ENCODE measurements around the gene NSA2. TPM values are rescaled to one million over a fixed set of nuclear protein-coding genes. Genes with fewer than 3 reads are reported as not detected.

NSA2 gene
- polyA plus RNA-seq, 3 donors, result 31.2 to 45.9 (median 37.5) TPM

- no CpG with 5 or more reads among the region's 1 CpG for WGBS (ENCODE audit: insufficient coverage)
- H3K4me3 ChIP-seq (replicated peaks in 1 of 3; ENCODE audit: low read depth in 2 of 3, low read length in 3 of 3), result no peak overlapping the region
- intact Hi-C loops (cut with micrococcal nuclease), result no loop called here
- H3K36me3 ChIP-seq (replicated peaks in 1 of 2; ENCODE audit: control insufficient read depth in 1 of 2, insufficient read depth in 2 of 2, low read length in 2 of 2), result peaks cover 50 to 81% of the 10 kb centered on the region in 2 donors
- Mint-ChIP-seq H3K27me3 (ENCODE audit: low read depth in 3 of 3) (no peaks in the 10 kb centered on the region), H3K36me3 (peaks cover 47 to 57% of the 10 kb centered on the region in 2 donors), H3K9me3 (peaks cover 0 to 6% (median 3%) of the 10 kb centered on the region in 7 donors), H3K4me1 (peaks cover 9% of the 10 kb centered on the region), H3K4me3 (no peak overlapping the region), H3K27ac (no peak overlapping the region)
- peaks cover 8 to 14% of the 10 kb centered on the region in 2 donors for H3K4me1 ChIP-seq (ENCODE audit: control insufficient read depth in 1 of 2, insufficient read depth in 2 of 2, low read length in 2 of 2)
- no peak overlapping the region for H2AFZ ChIP-seq (ENCODE audit: insufficient read depth, low read depth, low read length, poor library complexity, severe bottlenecking)
- no peak for DNase-seq
- H3K79me2 ChIP-seq (ENCODE audit: insufficient read depth, low read length), result peaks cover 26% of the 10 kb centered on the region
- no peak for TF ChIP-seq CTCF (IDR thresholded peaks at IDR 0.05)
- no peak overlapping the region for H3K9ac ChIP-seq (ENCODE audit: insufficient read depth, low read length, poor library complexity, severe bottlenecking)
- no peak overlapping the region for H3K4me2 ChIP-seq (replicated peaks; ENCODE audit: extremely low read depth, low read length, poor library complexity, severe bottlenecking)
- no peak overlapping the region for H3K27ac ChIP-seq (ENCODE audit: low read depth in 1 of 2, low read length in 2 of 2)
- H4K20me1 ChIP-seq (ENCODE audit: insufficient read depth, low read length), result no peaks in the 10 kb centered on the region
- no peaks in the 10 kb centered on the region for H3K9me3 ChIP-seq (replicated peaks in 1 of 2; ENCODE audit: control insufficient read depth in 1 of 2, insufficient read depth in 1 of 2, low read length in 2 of 2)
- no peaks in the 10 kb centered on the region for H3K27me3 ChIP-seq (ENCODE audit: control insufficient read depth in 2 of 2, insufficient read depth in 2 of 2, low read length in 2 of 2)
These were observed 5.8 kb upstream of the NSA2 start for GRCh38 chr5:74761241-74761640.

GRCh38 chr5:74762599-74762998, 4.5 kb upstream of the NSA2 start:
- H2AFZ ChIP-seq (ENCODE audit: insufficient read depth, low read depth, low read length, poor library complexity, severe bottlenecking), result no peak overlapping the region
- Mint-ChIP-seq H3K27ac (no peak overlapping the region), H3K9me3 (no peaks in the 10 kb centered on the region), H3K4me1 (peaks cover 11% of the 10 kb centered on the region), H3K36me3 (peaks cover 36 to 48% of the 10 kb centered on the region in 2 donors), H3K4me3 (no peak overlapping the region), H3K27me3 (ENCODE audit: low read depth in 3 of 3) (no peaks in the 10 kb centered on the region)
- no peak overlapping the region for H3K4me3 ChIP-seq (replicated peaks in 1 of 3; ENCODE audit: low read depth in 2 of 3, low read length in 3 of 3)
- H3K27ac ChIP-seq (ENCODE audit: low read depth in 1 of 2, low read length in 2 of 2), result no peak overlapping the region
- intact Hi-C loops (cut with micrococcal nuclease), result no loop called here
- H3K27me3 ChIP-seq (ENCODE audit: control insufficient read depth in 2 of 2, insufficient read depth in 2 of 2, low read length in 2 of 2), result no peaks in the 10 kb centered on the region
- no peaks in the 10 kb centered on the region for H3K9me3 ChIP-seq (replicated peaks in 1 of 2; ENCODE audit: control insufficient read depth in 1 of 2, insufficient read depth in 1 of 2, low read length in 2 of 2)
- TF ChIP-seq CTCF (IDR thresholded peaks at IDR 0.05), result no peak
- no peak overlapping the region for H3K4me2 ChIP-seq (replicated peaks; ENCODE audit: extremely low read depth, low read length, poor library complexity, severe bottlenecking)
- no CpG with 5 or more reads among the region's 2 CpGs for WGBS (ENCODE audit: insufficient coverage)
- H3K36me3 ChIP-seq (replicated peaks in 1 of 2; ENCODE audit: control insufficient read depth in 1 of 2, insufficient read depth in 2 of 2, low read length in 2 of 2), result peaks cover 37 to 67% of the 10 kb centered on the region in 2 donors
- no peak for DNase-seq
- peaks cover 39% of the 10 kb centered on the region for H3K79me2 ChIP-seq (ENCODE audit: insufficient read depth, low read length)
- H4K20me1 ChIP-seq (ENCODE audit: insufficient read depth, low read length), result no peaks in the 10 kb centered on the region
- peaks cover 12 to 22% of the 10 kb centered on the region in 2 donors for H3K4me1 ChIP-seq (ENCODE audit: control insufficient read depth in 1 of 2, insufficient read depth in 2 of 2, low read length in 2 of 2)
- H3K9ac ChIP-seq (ENCODE audit: insufficient read depth, low read length, poor library complexity, severe bottlenecking), result no peak overlapping the region
